OCI-LY7 (cell line): ENCODE measurements around the gene S100A2.
"Not testable (repeated sequence)": the region's sequence is repeated elsewhere in the genome, so short reads cannot be mapped to it uniquely, and the experiment has no call there.

ENCODE experiments used
- EZH2phosphoT487 ChIP-seq: fragments of 200-600 bp; sonication (generic); IDR thresholded peaks from 2 replicates; pipeline ENCODE4 v1.6.1; 2018; ENCODE audit warnings: low read depth, borderline replicate concordance, mild to moderate bottlenecking, mixed run types, antibody characterized with exemption, low read length, moderate library complexity, mixed read lengths
- TF ChIP-seq, protein P1 (sequence below): fragments of 200-600 bp; sonication (generic); conservative IDR thresholded peaks from 2 replicates; pipeline ENCODE4 v1.5.1; 2014; ENCODE audit warnings: mild to moderate bottlenecking, antibody characterized with exemption, low read length, moderate library complexity, mixed read lengths

DNA sequence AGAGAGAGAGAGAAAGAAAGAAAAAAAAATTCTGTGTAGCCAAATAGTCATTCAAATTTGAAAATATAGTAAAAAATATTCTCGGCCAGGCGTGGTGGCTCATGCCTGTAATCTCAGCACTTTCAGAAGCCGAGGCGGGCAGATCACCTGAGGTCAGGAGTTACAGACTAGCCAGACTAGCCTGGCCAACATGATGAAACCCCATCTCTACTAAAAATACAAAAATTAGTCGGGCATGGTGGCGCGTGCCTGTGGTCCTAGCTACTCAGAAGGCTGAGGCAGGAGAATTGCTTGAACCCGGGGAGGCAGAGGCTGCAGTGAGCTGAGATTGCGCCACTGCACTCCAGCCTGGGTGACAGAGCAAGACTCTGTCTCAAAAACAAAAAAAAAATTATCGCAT is 22.4 kb upstream of the S100A2 start:
- TF ChIP-seq EZH2phosphoT487 = not testable (repeated sequence)
- TF ChIP-seq, protein P1, sequence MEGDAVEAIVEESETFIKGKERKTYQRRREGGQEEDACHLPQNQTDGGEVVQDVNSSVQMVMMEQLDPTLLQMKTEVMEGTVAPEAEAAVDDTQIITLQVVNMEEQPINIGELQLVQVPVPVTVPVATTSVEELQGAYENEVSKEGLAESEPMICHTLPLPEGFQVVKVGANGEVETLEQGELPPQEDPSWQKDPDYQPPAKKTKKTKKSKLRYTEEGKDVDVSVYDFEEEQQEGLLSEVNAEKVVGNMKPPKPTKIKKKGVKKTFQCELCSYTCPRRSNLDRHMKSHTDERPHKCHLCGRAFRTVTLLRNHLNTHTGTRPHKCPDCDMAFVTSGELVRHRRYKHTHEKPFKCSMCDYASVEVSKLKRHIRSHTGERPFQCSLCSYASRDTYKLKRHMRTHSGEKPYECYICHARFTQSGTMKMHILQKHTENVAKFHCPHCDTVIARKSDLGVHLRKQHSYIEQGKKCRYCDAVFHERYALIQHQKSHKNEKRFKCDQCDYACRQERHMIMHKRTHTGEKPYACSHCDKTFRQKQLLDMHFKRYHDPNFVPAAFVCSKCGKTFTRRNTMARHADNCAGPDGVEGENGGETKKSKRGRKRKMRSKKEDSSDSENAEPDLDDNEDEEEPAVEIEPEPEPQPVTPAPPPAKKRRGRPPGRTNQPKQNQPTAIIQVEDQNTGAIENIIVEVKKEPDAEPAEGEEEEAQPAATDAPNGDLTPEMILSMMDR = not testable (repeated sequence)
